SKM-1 (cell line): ENCODE measurements around the gene NUDCD3.

Experiments used
- DNase-seq: peaks from one replicate; lab custom pipeline; 2025; ENCODE audit not compliant: unreplicated experiment; lab: John Stamatoyannopoulos, UW

The NUDCD3 gene

GRCh38 chr7:44482502-44483485 is 7.7 kb downstream of the NUDCD3 start:
- no peak for DNase-seq

- DNase-seq, result no peak
These were observed 12.5 kb downstream of the NUDCD3 start for GRCh38 chr7:44477938-44478337.

GRCh38 chr7:44477063-44477830 is 13.2 kb downstream of the NUDCD3 start:
- DNase-seq, result peak; percentile 57

GRCh38 chr7:44476313-44476712 is 14.1 kb downstream of the NUDCD3 start:
- DNase-seq, result no peak

GRCh38 chr7:44473295-44473694 is 17.2 kb downstream of the NUDCD3 start:
- DNase-seq, result no peak

- DNase-seq, result no peak
These were observed 17.6 kb downstream of the NUDCD3 start for GRCh38 chr7:44472843-44473242.

- DNase-seq, result no peak
These were observed 18.6 kb downstream of the NUDCD3 start for GRCh38 chr7:44471850-44472249.

- no peak for DNase-seq
These were observed 19.0 kb downstream of the NUDCD3 start for GRCh38 chr7:44471436-44471835.

GRCh38 chr7:44470628-44471245 is 19.7 kb downstream of the NUDCD3 start:
- no peak for DNase-seq

GRCh38 chr7:44470135-44470479 is 20.4 kb downstream of the NUDCD3 start:
- DNase-seq, result no peak

GRCh38 chr7:44469461-44470134 is 20.9 kb downstream of the NUDCD3 start:
- DNase-seq, result no peak

GRCh38 chr7:44467217-44467548 is 23.3 kb downstream of the NUDCD3 start:
- DNase-seq, result no peak

GRCh38 chr7:44466300-44467216 is 23.9 kb downstream of the NUDCD3 start:
- no peak for DNase-seq

GRCh38 chr7:44465490-44465889 is 25.0 kb downstream of the NUDCD3 start:
- DNase-seq, result no peak

- DNase-seq, result no peak
These were observed 27.2 kb downstream of the NUDCD3 start for GRCh38 chr7:44463169-44463808.

- no peak for DNase-seq
These were observed 29.1 kb downstream of the NUDCD3 start for GRCh38 chr7:44461387-44461786.

- no peak for DNase-seq
These were observed 30.1 kb downstream of the NUDCD3 start for GRCh38 chr7:44460325-44460724.

GRCh38 chr7:44455155-44455554 is 35.3 kb downstream of the NUDCD3 start:
- no peak for DNase-seq

- DNase-seq, result no peak
These were observed 36.1 kb downstream of the NUDCD3 start for GRCh38 chr7:44454348-44454747.

- no peak for DNase-seq
These were observed 39.3 kb downstream of the NUDCD3 start for GRCh38 chr7:44451123-44451522.
